Lower lobe of right lung (tissue), 2 donors: Measurements from ENCODE around the gene IDH1. TPM values are rescaled to one million over a fixed set of nuclear protein-coding genes. Genes with fewer than 3 reads are reported as not detected.

Experiments used
- ATAC-seq, 2 donors: fragments of 200-7000 bp; cut with Tn5 transposase; one replicate each; pipeline ENCODE4 v1.9.1; 2020 to 2022; ENCODE audit warnings: mild to moderate bottlenecking in 2 of 2, moderate library complexity in 2 of 2
- DNase-seq: peaks from one replicate; pipeline ENCODE4 v3.0.0-alpha.2; 2020
- H3K27ac ChIP-seq: fragments of 200-600 bp; one replicate; pipeline ENCODE4 v1.8.0; 2022
- H3K27me3 ChIP-seq: fragments of 200-600 bp; one replicate; pipeline ENCODE4 v1.8.0; 2022; ENCODE audit warnings: low read depth
- H3K36me3 ChIP-seq: fragments of 200-600 bp; one replicate; pipeline ENCODE4 v1.8.0; 2022; ENCODE audit warnings: mild to moderate bottlenecking
- H3K4me1 ChIP-seq: fragments of 200-600 bp; one replicate; pipeline ENCODE4 v1.8.0; 2022
- H3K4me3 ChIP-seq: fragments of 200-600 bp; one replicate; pipeline ENCODE4 v1.8.0; 2022; ENCODE audit warnings: mild to moderate bottlenecking
- H3K9me3 ChIP-seq: fragments of 200-600 bp; one replicate; pipeline ENCODE4 v1.8.0; 2022
- CTCF ChIP-seq: fragments of 200-600 bp; IDR thresholded peaks from one replicate; pipeline ENCODE4 v1.8.0; 2022; ENCODE audit warnings: antibody characterized with exemption, mild to moderate bottlenecking
- intact Hi-C: fragments of 100-400 bp; cut with DNase I; formaldehyde crosslinking; loops from one replicate; pipeline ENCODE4 v1.11.0; 2022
- total RNA-seq: library from RNA; stranded (reverse); fragmentation: NEBNext Ultra II Directional; extraction: Animal tissue kit (Norgen Biotek cat#: 25700); gene quantifications from one replicate; pipeline ENCODE4 v1.2.1, GENCODE V29; 2021
- donor health status: DM: no; HTN: yes; CAD: no; lungs with severe emphysema.

The IDH1 gene
- total RNA-seq, 1 donor from 2014 or later: 152 TPM

- TF ChIP-seq CTCF: no peak
- Histone ChIP-seq H3K27me3 (no peaks in the 10 kb centered on the region), H3K9me3 (no peaks in the 10 kb centered on the region), H3K4me3 (no peak overlapping the region), H3K36me3 (no peaks in the 10 kb centered on the region), H3K4me1 (no peaks in the 10 kb centered on the region), H3K27ac (no peak overlapping the region)
- DNase-seq (no peak), ATAC-seq (no peak)
- intact Hi-C loops: no loop called here
These were observed 46.4 kb downstream of the IDH1 start for GRCh38 chr2:208208335-208209085.

- DNase-seq (no peak), ATAC-seq (no peak)
- no peak for TF ChIP-seq CTCF
- no peaks in the 10 kb centered on the region for H3K36me3 ChIP-seq
- no peaks in the 10 kb centered on the region for H3K9me3 ChIP-seq
- intact Hi-C loops: no loop called here
- H3K4me3 ChIP-seq: no peak overlapping the region
- H3K27me3 ChIP-seq: no peaks in the 10 kb centered on the region
- H3K4me1 ChIP-seq: no peaks in the 10 kb centered on the region
- no peak overlapping the region for H3K27ac ChIP-seq
These were observed 47.1 kb downstream of the IDH1 start for GRCh38 chr2:208207769-208208168.

- no peak overlapping the region for H3K27ac ChIP-seq
- TF ChIP-seq CTCF: no peak
- no peaks in the 10 kb centered on the region for H3K27me3 ChIP-seq
- intact Hi-C loops: no loop called here
- no peaks in the 10 kb centered on the region for H3K9me3 ChIP-seq
- no peak overlapping the region for H3K4me3 ChIP-seq
- DNase-seq (no peak), ATAC-seq (no peak)
- H3K36me3 ChIP-seq: no peaks in the 10 kb centered on the region
- H3K4me1 ChIP-seq: no peaks in the 10 kb centered on the region
These were observed 50.7 kb downstream of the IDH1 start for GRCh38 chr2:208204166-208204565.

GRCh38 chr2:208195531-208195930 lies 59.3 kb downstream of the IDH1 start:
- Histone ChIP-seq H3K36me3 (no peaks in the 10 kb centered on the region), H3K27me3 (no peaks in the 10 kb centered on the region), H3K27ac (no peak overlapping the region), H3K4me1 (no peaks in the 10 kb centered on the region), H3K4me3 (no peak overlapping the region), H3K9me3 (no peaks in the 10 kb centered on the region)
- intact Hi-C loops: no loop called here
- no peak for DNase-seq
- no peak for ATAC-seq
- no peak for TF ChIP-seq CTCF

- Histone ChIP-seq H3K4me1 (no peaks in the 10 kb centered on the region), H3K36me3 (no peaks in the 10 kb centered on the region), H3K9me3 (no peaks in the 10 kb centered on the region), H3K4me3 (no peak overlapping the region), H3K27me3 (no peaks in the 10 kb centered on the region), H3K27ac (no peak overlapping the region)
- intact Hi-C loops: no loop called here
- TF ChIP-seq CTCF: no peak
- DNase-seq (no peak), ATAC-seq (no peak)
These were observed 62.1 kb downstream of the IDH1 start for GRCh38 chr2:208192611-208193236.
